Measurements from ENCODE around the gene RNASET2. TPM values are rescaled to one million over a fixed set of nuclear protein-coding genes. Genes with fewer than 3 reads are reported as not detected.
"Not testable (repeated sequence)": the region's sequence is repeated elsewhere in the genome, so short reads cannot be mapped to it uniquely, and the experiment has no call there.

Gene RNASET2
- total and polyA plus RNA-seq, 12 donors: 19.4 to 218 (median 59.6) TPM

DNA sequence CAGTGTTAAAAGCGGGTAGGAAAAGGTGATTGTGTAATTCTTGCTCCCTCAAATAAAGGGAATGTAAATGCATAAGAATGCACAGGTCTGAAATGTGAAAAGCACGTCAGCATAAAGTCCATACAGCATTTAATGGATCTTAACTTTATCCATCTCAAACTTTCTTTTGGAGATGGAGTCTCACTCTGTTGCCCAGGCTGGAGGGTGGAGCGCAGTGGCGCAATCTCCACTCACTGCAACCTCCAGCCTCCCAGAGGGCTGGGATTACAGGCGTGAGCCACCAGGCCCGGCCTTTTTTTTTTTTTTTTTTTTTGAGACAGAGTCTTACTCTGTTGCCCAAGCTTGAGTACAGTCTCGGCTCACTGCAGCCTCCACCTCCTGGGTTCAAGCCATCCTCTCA, 33.4 kb downstream of the RNASET2 start:
- H3K27me3 ChIP-seq: no peaks in the 10 kb centered on the region
- WGBS, 4 donors: 88 to 94% (median 89%) methylated on average over 7 of the region's 7 CpGs
- intact Hi-C loops (cut with DNase I): no loop called here

DNA sequence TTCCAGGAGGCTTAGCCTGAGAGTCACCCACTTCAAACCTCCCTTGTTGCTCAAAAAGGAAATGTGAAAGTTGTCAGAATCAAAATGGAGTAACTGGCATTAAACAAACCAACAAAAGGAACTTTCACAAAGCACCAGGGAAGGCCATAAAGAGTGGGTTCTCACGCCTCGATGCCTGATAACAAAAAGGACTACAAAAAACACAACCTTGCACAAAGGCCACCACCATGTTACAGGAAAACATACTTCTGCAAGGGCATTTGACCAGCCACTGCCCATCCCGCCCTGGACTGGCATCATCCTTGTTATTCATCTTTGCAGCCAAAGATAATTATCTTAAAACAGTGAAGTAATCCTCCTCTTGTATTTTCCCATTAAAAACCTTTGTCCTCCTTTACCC, 34.8 kb downstream of the RNASET2 start:
- Histone ChIP-seq H3K9me3 (replicated peaks in 1 of 3) (no peaks in the 10 kb centered on the region), H3K27ac (no peak overlapping the region), H3K4me3 (no peak overlapping the region), H3K4me1 (replicated peaks in 1 of 2) (no peaks in the 10 kb centered on the region), H3K27me3 (no peaks in the 10 kb centered on the region), H3K36me3 (replicated peaks in 1 of 2) (no peaks in the 10 kb centered on the region)
- peak in 1 of 7 donors; percentile 24 for DNase-seq
- intact Hi-C loops (cut with DNase I): no loop called here
- WGBS, 4 donors: 89 to 97% (median 93%) methylated on average over 3 of the region's 3 CpGs
- TF ChIP-seq, protein P1, sequence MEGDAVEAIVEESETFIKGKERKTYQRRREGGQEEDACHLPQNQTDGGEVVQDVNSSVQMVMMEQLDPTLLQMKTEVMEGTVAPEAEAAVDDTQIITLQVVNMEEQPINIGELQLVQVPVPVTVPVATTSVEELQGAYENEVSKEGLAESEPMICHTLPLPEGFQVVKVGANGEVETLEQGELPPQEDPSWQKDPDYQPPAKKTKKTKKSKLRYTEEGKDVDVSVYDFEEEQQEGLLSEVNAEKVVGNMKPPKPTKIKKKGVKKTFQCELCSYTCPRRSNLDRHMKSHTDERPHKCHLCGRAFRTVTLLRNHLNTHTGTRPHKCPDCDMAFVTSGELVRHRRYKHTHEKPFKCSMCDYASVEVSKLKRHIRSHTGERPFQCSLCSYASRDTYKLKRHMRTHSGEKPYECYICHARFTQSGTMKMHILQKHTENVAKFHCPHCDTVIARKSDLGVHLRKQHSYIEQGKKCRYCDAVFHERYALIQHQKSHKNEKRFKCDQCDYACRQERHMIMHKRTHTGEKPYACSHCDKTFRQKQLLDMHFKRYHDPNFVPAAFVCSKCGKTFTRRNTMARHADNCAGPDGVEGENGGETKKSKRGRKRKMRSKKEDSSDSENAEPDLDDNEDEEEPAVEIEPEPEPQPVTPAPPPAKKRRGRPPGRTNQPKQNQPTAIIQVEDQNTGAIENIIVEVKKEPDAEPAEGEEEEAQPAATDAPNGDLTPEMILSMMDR (IDR thresholded peaks at IDR 0.05): no peak
- TF ChIP-seq POLR2A (IDR thresholded peaks at IDR 0.05): no peak

More for the DNA sequence above, 33.4 kb downstream of the RNASET2 start:
- no peaks in the 10 kb centered on the region for H3K9me3 ChIP-seq (replicated peaks in 1 of 3)
- H3K4me3 ChIP-seq: no peak overlapping the region
- no peaks in the 10 kb centered on the region for H3K36me3 ChIP-seq (replicated peaks in 1 of 2)
- DNase-seq: no peak
- TF ChIP-seq POLR2A (IDR thresholded peaks at IDR 0.05): no peak
- TF ChIP-seq, protein P1 (IDR thresholded peaks at IDR 0.05): no peak
- H3K4me1 ChIP-seq (replicated peaks in 1 of 2): no peaks in the 10 kb centered on the region
- H3K27ac ChIP-seq: no peak overlapping the region

DNA sequence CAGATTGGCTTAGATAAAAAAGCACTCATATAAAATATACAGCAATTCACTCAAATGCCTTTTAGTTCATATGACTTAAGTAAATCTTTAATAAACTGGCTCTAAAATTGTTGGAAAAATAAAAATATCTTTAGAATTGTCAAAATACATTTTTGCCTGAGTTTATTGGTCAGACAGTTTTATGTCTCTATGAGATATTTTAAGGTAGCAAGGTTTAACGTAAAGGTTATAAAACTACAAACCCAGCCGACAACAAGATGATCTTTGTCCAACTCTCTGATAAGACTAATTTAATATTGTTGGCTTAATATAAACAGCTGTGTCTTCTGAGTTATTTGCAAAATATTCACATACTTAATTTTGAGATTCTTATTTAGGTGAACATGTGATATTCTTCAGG, 39.5 kb downstream of the RNASET2 start:
- Histone ChIP-seq H3K4me3 (no peak overlapping the region), H3K9me3 (replicated peaks in 1 of 3) (no peaks in the 10 kb centered on the region), H3K36me3 (replicated peaks in 1 of 2) (no peaks in the 10 kb centered on the region), H3K27ac (no peak overlapping the region), H3K27me3 (no peaks in the 10 kb centered on the region), H3K4me1 (replicated peaks in 1 of 2) (no peaks in the 10 kb centered on the region)
- 90 to 100% (median 93%) methylated on average over 2 of the region's 2 CpGs for WGBS, 4 donors
- no peak for DNase-seq
- intact Hi-C loops (cut with DNase I): no loop called here
- TF ChIP-seq, protein P1 (IDR thresholded peaks at IDR 0.05): no peak
- TF ChIP-seq POLR2A (IDR thresholded peaks at IDR 0.05): no peak

- H3K27ac ChIP-seq; H3K9me3 ChIP-seq (replicated peaks in 1 of 3); intact Hi-C loops (cut with DNase I); DNase-seq; H3K4me1 ChIP-seq (replicated peaks in 1 of 2); H3K36me3 ChIP-seq (replicated peaks in 1 of 2); H3K27me3 ChIP-seq; H3K4me3 ChIP-seq: not testable (repeated sequence)
- 70 to 80% (median 72%) methylated on average over 8 of the region's 8 CpGs for WGBS, 4 donors
Measured at GRCh38 chr6:166915484-166915883, 40.9 kb downstream of the RNASET2 start.

DNA sequence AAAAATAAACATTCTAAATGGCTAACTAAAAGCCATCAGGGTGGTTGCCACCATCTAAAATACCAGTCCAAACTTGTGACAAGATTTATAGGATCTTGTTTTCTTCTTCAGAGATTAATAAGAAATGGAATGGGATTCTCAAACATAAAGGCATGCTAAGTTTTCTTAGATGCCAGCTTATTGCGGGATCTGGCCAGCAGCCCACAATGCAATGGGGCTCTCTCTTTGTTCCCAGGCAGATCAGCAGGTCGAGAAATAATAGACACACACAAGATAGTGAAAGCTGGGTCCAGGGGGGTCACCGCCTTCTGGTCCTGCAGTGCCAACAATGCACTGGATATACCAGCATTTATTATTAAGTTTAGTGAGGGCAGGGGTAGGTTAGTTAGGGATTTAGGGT, 41.4 kb downstream of the RNASET2 start:
- H3K4me3 ChIP-seq; H3K9me3 ChIP-seq (replicated peaks in 1 of 3); H3K36me3 ChIP-seq (replicated peaks in 1 of 2); H3K4me1 ChIP-seq (replicated peaks in 1 of 2); DNase-seq; H3K27ac ChIP-seq; intact Hi-C loops (cut with DNase I); H3K27me3 ChIP-seq: not testable (repeated sequence)
- 84 to 90% (median 88%) methylated on average over 3 of the region's 3 CpGs for WGBS, 4 donors

Measured in adrenal gland (tissue), 12 donors.